ENCODE results near the gene WDR48. TPM values are rescaled to one million over a fixed set of nuclear protein-coding genes. Genes with fewer than 3 reads are reported as not detected.

The WDR48 gene
- total and polyA plus RNA-seq, 2 experiments from 2014 or later: 27.2 to 54.3 TPM

GRCh38 chr3:39128951-39129350, 77.1 kb downstream of the WDR48 start:
- Mint-ChIP-seq H3K4me3 (no peak overlapping the region), H3K9me3 (no peaks in the 10 kb centered on the region), H3K36me3 (ENCODE audit: low read depth) (no peaks in the 10 kb centered on the region), H3K27ac (no peak overlapping the region), H3K4me1 (peaks cover 6% of the 10 kb centered on the region; the same call in 2 of the 3 replicates), H3K27me3 (ENCODE audit: insufficient read depth, low read depth, poor library complexity) (peaks cover 6% of the 10 kb centered on the region)
- Histone ChIP-seq H3K27me3 (ENCODE audit: insufficient read depth) (no peaks in the 10 kb centered on the region), H3K4me2 (no peak overlapping the region), H3K4me3 (no peak overlapping the region), H4K20me1 (replicated peaks; ENCODE audit: insufficient read depth) (no peaks in the 10 kb centered on the region), H3K79me2 (replicated peaks; ENCODE audit: insufficient read depth) (no peaks in the 10 kb centered on the region), H3K36me3 (ENCODE audit: insufficient read depth) (no peaks in the 10 kb centered on the region), H2AFZ (no peak overlapping the region), H3K4me1 (ENCODE audit: insufficient read depth) (no peaks in the 10 kb centered on the region), H3K9me2 (ENCODE audit: insufficient read depth) (no peaks in the 10 kb centered on the region), H3K27ac (ENCODE audit: low read depth) (no peak overlapping the region), H3F3A (replicated peaks; ENCODE audit: low read depth) (no peaks in the 10 kb centered on the region)
- ATAC-seq (no peak), DNase-seq (ENCODE audit: low spot score) (no peak)
- TF ChIP-seq NANOG (IDR thresholded peaks at IDR 0.05; ENCODE audit: borderline replicate concordance): no peak
- TF ChIP-seq ZNF462 (CRISPR knock-in tag; IDR thresholded peaks at IDR 0.05): no peak
- TF ChIP-seq JUNB (IDR thresholded peaks at IDR 0.05; ENCODE audit: unreplicated experiment): no peak
- TF ChIP-seq ZNF114 (CRISPR knock-in tag; IDR thresholded peaks at IDR 0.05): no peak
- no peak for TF ChIP-seq ZNF331 (CRISPR knock-in tag; IDR thresholded peaks at IDR 0.05; ENCODE audit: low read depth)
- no peak for TF ChIP-seq ETS1 (IDR thresholded peaks at IDR 0.05)
- no peak for TF ChIP-seq STAT1 (IDR thresholded peaks at IDR 0.05; ENCODE audit: unreplicated experiment)
- no peak for TF ChIP-seq EZH2 (IDR thresholded peaks at IDR 0.05; ENCODE audit: low read depth, unreplicated experiment)
- no peak for TF ChIP-seq CREB1 (CRISPR knock-in tag; IDR thresholded peaks at IDR 0.05; ENCODE audit: low read depth)
- no peak for TF ChIP-seq REST (IDR thresholded peaks at IDR 0.05; ENCODE audit: unreplicated experiment)
- TF ChIP-seq CTCF (conservative IDR thresholded peaks at IDR 0.05; ENCODE audit: low read depth in 2 of 2): no peak
- no peak for TF ChIP-seq EZH2phosphoT487 (IDR thresholded peaks at IDR 0.05; ENCODE audit: unreplicated experiment)
- TF ChIP-seq POLR2AphosphoS5 (IDR thresholded peaks at IDR 0.05; ENCODE audit: low read depth): no peak

Measured in GM23338 (cell line).